Esophagus mucosa (tissue), 1 donor: ENCODE results near the gene CHMP1B. TPM values are rescaled to one million over a fixed set of nuclear protein-coding genes. Genes with fewer than 3 reads are reported as not detected.
A peak's percentile ranks its signal among the peaks of the same experiment; 100 is the strongest.

ENCODE experiments used
- ATAC-seq: fragments of 200-7000 bp; cut with Tn5 transposase; one replicate; pipeline ENCODE4 v1.9.1; 2020
- total RNA-seq: library from RNA; stranded (reverse); gene quantifications from one replicate; pipeline ENCODE4 v1.2.4, GENCODE V29; 2023
- donor health status: DM: yes; HTN: yes; CAD: no.

The CHMP1B gene
- total RNA-seq: 28.7 TPM

GRCh38 chr18:11851146-11851805 lies at the start of gene CHMP1B:
CHMP1B (plus strand) TSS chr18:11851413; CDS start chr18:11851512, 99 bp downstream.
- ATAC-seq: peak; percentile 97

GRCh38 chr18:11801573-11801972 lies 49.6 kb upstream of the CHMP1B start:
- no peak for ATAC-seq

GRCh38 chr18:11802158-11802557 lies 49.1 kb upstream of the CHMP1B start:
- no peak for ATAC-seq

- ATAC-seq: no peak
Measured at GRCh38 chr18:11802586-11802985, 48.6 kb upstream of the CHMP1B start.

- no peak for ATAC-seq
Measured at GRCh38 chr18:11807233-11807632, 44.0 kb upstream of the CHMP1B start.

GRCh38 chr18:11808001-11808855 lies 43.0 kb upstream of the CHMP1B start:
- ATAC-seq: peak; percentile 73

- no peak for ATAC-seq
Measured at GRCh38 chr18:11809895-11810294, 41.3 kb upstream of the CHMP1B start.

- ATAC-seq: no peak
Measured at GRCh38 chr18:11810379-11810778, 40.8 kb upstream of the CHMP1B start.

- ATAC-seq: no peak
Measured at GRCh38 chr18:11811009-11811408, 40.2 kb upstream of the CHMP1B start.

GRCh38 chr18:11817229-11817628 lies 34.0 kb upstream of the CHMP1B start:
- ATAC-seq: no peak

GRCh38 chr18:11818486-11819203 lies 32.6 kb upstream of the CHMP1B start:
- ATAC-seq: no peak

GRCh38 chr18:11819938-11820337 lies 31.3 kb upstream of the CHMP1B start:
- ATAC-seq: no peak

GRCh38 chr18:11820697-11821096 lies 30.5 kb upstream of the CHMP1B start:
- no peak for ATAC-seq

- ATAC-seq: no peak
Measured at GRCh38 chr18:11821208-11821607, 30.0 kb upstream of the CHMP1B start.

- ATAC-seq: no peak
Measured at GRCh38 chr18:11821643-11822237, 29.5 kb upstream of the CHMP1B start.

GRCh38 chr18:11823545-11823944 lies 27.7 kb upstream of the CHMP1B start:
- ATAC-seq: no peak

GRCh38 chr18:11826836-11827235 lies 24.4 kb upstream of the CHMP1B start:
- ATAC-seq: no peak

GRCh38 chr18:11828786-11829432 lies 22.3 kb upstream of the CHMP1B start:
- no peak for ATAC-seq

- ATAC-seq: no peak
Measured at GRCh38 chr18:11830585-11830984, 20.6 kb upstream of the CHMP1B start.

- ATAC-seq: no peak
Measured at GRCh38 chr18:11831921-11832320, 19.3 kb upstream of the CHMP1B start.

GRCh38 chr18:11834772-11835171 lies 16.4 kb upstream of the CHMP1B start:
- no peak for ATAC-seq

- no peak for ATAC-seq
Measured at GRCh38 chr18:11839556-11839955, 11.7 kb upstream of the CHMP1B start.
